ENCODE results near the gene ZBTB7A.
"Not testable (repeated sequence)": the region's sequence is repeated elsewhere in the genome, so short reads cannot be mapped to it uniquely, and the experiment has no call there.

The ZBTB7A gene

GRCh38 chr19:4015705-4016402 lies 50.8 kb downstream of the ZBTB7A start:
- Histone ChIP-seq H3K36me3 (ENCODE audit: control insufficient read depth, insufficient read depth, low read length) (peaks cover 20% of the 10 kb centered on the region), H3K27me3 (ENCODE audit: control insufficient read depth, insufficient read depth, low read length, poor library complexity, severe bottlenecking) (no peaks in the 10 kb centered on the region), H3K9me3 (ENCODE audit: control insufficient read depth, low read length) (no peaks in the 10 kb centered on the region), H3K4me1 (ENCODE audit: control insufficient read depth, insufficient read depth, low read length) (peaks cover 3% of the 10 kb centered on the region), H3K4me3 (ENCODE audit: insufficient read depth, low read depth, low read length) (no peak overlapping the region), H3K27ac (ENCODE audit: insufficient read depth, low read depth, low read length, poor library complexity, severe bottlenecking) (no peak overlapping the region)
- 95% methylated on average over 37 of the region's 37 CpGs for WGBS, 2 experiments

GRCh38 chr19:4014541-4015491 lies 51.9 kb downstream of the ZBTB7A start:
- no peaks in the 10 kb centered on the region for H3K9me3 ChIP-seq (ENCODE audit: control insufficient read depth, low read length)
- no peak overlapping the region for H3K27ac ChIP-seq (ENCODE audit: insufficient read depth, low read depth, low read length, poor library complexity, severe bottlenecking)
- whole genome bisulfite sequencing, 2 experiments = 90 to 92% methylated on average over 25 of the region's 25 CpGs
- no peaks in the 10 kb centered on the region for H3K27me3 ChIP-seq (ENCODE audit: control insufficient read depth, insufficient read depth, low read length, poor library complexity, severe bottlenecking)
- no peak overlapping the region for H3K4me3 ChIP-seq (ENCODE audit: insufficient read depth, low read depth, low read length)
- H3K4me1 ChIP-seq (ENCODE audit: control insufficient read depth, insufficient read depth, low read length) = peaks cover 3% of the 10 kb centered on the region
- peaks cover 26% of the 10 kb centered on the region for H3K36me3 ChIP-seq (ENCODE audit: control insufficient read depth, insufficient read depth, low read length)

- Histone ChIP-seq H3K27ac (ENCODE audit: insufficient read depth, low read depth, low read length, poor library complexity, severe bottlenecking) (no peak overlapping the region), H3K9me3 (ENCODE audit: control insufficient read depth, low read length) (no peaks in the 10 kb centered on the region), H3K27me3 (ENCODE audit: control insufficient read depth, insufficient read depth, low read length, poor library complexity, severe bottlenecking) (no peaks in the 10 kb centered on the region), H3K4me1 (ENCODE audit: control insufficient read depth, insufficient read depth, low read length) (peaks cover 11% of the 10 kb centered on the region), H3K4me3 (ENCODE audit: insufficient read depth, low read depth, low read length) (no peak overlapping the region), H3K36me3 (ENCODE audit: control insufficient read depth, insufficient read depth, low read length) (peaks cover 26% of the 10 kb centered on the region)
- 96% methylated on average over 20 of the region's 20 CpGs for WGBS, 2 experiments
Measured at GRCh38 chr19:4013886-4014540, 52.7 kb downstream of the ZBTB7A start.

GRCh38 chr19:4012975-4013634 lies 53.6 kb downstream of the ZBTB7A start:
- no peaks in the 10 kb centered on the region for H3K27me3 ChIP-seq (ENCODE audit: control insufficient read depth, insufficient read depth, low read length, poor library complexity, severe bottlenecking)
- no peak overlapping the region for H3K27ac ChIP-seq (ENCODE audit: insufficient read depth, low read depth, low read length, poor library complexity, severe bottlenecking)
- no peak overlapping the region for H3K4me3 ChIP-seq (ENCODE audit: insufficient read depth, low read depth, low read length)
- H3K9me3 ChIP-seq (ENCODE audit: control insufficient read depth, low read length) = no peaks in the 10 kb centered on the region
- peaks cover 26% of the 10 kb centered on the region for H3K36me3 ChIP-seq (ENCODE audit: control insufficient read depth, insufficient read depth, low read length)
- WGBS, 2 experiments = 96% methylated on average over 33 of the region's 33 CpGs
- peaks cover 18% of the 10 kb centered on the region for H3K4me1 ChIP-seq (ENCODE audit: control insufficient read depth, insufficient read depth, low read length)

- H3K36me3 ChIP-seq (ENCODE audit: control insufficient read depth, insufficient read depth, low read length) = peaks cover 23% of the 10 kb centered on the region
- H3K4me3 ChIP-seq (ENCODE audit: insufficient read depth, low read depth, low read length) = no peak overlapping the region
- no peaks in the 10 kb centered on the region for H3K27me3 ChIP-seq (ENCODE audit: control insufficient read depth, insufficient read depth, low read length, poor library complexity, severe bottlenecking)
- no peaks in the 10 kb centered on the region for H3K9me3 ChIP-seq (ENCODE audit: control insufficient read depth, low read length)
- 96% methylated on average over 27 of the region's 27 CpGs for WGBS, 2 experiments
- peaks cover 18% of the 10 kb centered on the region for H3K4me1 ChIP-seq (ENCODE audit: control insufficient read depth, insufficient read depth, low read length)
- H3K27ac ChIP-seq (ENCODE audit: insufficient read depth, low read depth, low read length, poor library complexity, severe bottlenecking) = no peak overlapping the region
Measured at GRCh38 chr19:4012092-4012974, 54.4 kb downstream of the ZBTB7A start.

GRCh38 chr19:4011430-4011829 lies 55.3 kb downstream of the ZBTB7A start:
- WGBS, 2 experiments = 93 to 98% methylated on average over 6 of the region's 6 CpGs
- H3K27me3 ChIP-seq (ENCODE audit: control insufficient read depth, insufficient read depth, low read length, poor library complexity, severe bottlenecking); H3K4me3 ChIP-seq (ENCODE audit: insufficient read depth, low read depth, low read length); H3K27ac ChIP-seq (ENCODE audit: insufficient read depth, low read depth, low read length, poor library complexity, severe bottlenecking); H3K9me3 ChIP-seq (ENCODE audit: control insufficient read depth, low read length): not testable (repeated sequence)
- Histone ChIP-seq H3K4me1 (ENCODE audit: control insufficient read depth, insufficient read depth, low read length) (peaks cover 18% of the 10 kb centered on the region), H3K36me3 (ENCODE audit: control insufficient read depth, insufficient read depth, low read length) (peaks cover 19% of the 10 kb centered on the region)

GRCh38 chr19:4010808-4011110 lies 55.9 kb downstream of the ZBTB7A start:
- H3K36me3 ChIP-seq (ENCODE audit: control insufficient read depth, insufficient read depth, low read length) = peaks cover 19% of the 10 kb centered on the region
- no peaks in the 10 kb centered on the region for H3K9me3 ChIP-seq (ENCODE audit: control insufficient read depth, low read length)
- peaks cover 18% of the 10 kb centered on the region for H3K4me1 ChIP-seq (ENCODE audit: control insufficient read depth, insufficient read depth, low read length)
- H3K27me3 ChIP-seq (ENCODE audit: control insufficient read depth, insufficient read depth, low read length, poor library complexity, severe bottlenecking) = no peaks in the 10 kb centered on the region
- 93 to 94% methylated on average over 14 of the region's 14 CpGs for WGBS, 2 experiments
- no peak overlapping the region for H3K27ac ChIP-seq (ENCODE audit: insufficient read depth, low read depth, low read length, poor library complexity, severe bottlenecking)
- H3K4me3 ChIP-seq (ENCODE audit: insufficient read depth, low read depth, low read length) = no peak overlapping the region

GRCh38 chr19:4009990-4010807 lies 56.5 kb downstream of the ZBTB7A start:
- Histone ChIP-seq H3K4me1 (ENCODE audit: control insufficient read depth, insufficient read depth, low read length) (peaks cover 18% of the 10 kb centered on the region), H3K27ac (ENCODE audit: insufficient read depth, low read depth, low read length, poor library complexity, severe bottlenecking) (no peak overlapping the region), H3K9me3 (ENCODE audit: control insufficient read depth, low read length) (no peaks in the 10 kb centered on the region), H3K27me3 (ENCODE audit: control insufficient read depth, insufficient read depth, low read length, poor library complexity, severe bottlenecking) (no peaks in the 10 kb centered on the region), H3K36me3 (ENCODE audit: control insufficient read depth, insufficient read depth, low read length) (peaks cover 19% of the 10 kb centered on the region), H3K4me3 (ENCODE audit: insufficient read depth, low read depth, low read length) (no peak overlapping the region)
- 92 to 94% methylated on average over 24 of the region's 24 CpGs for WGBS, 2 experiments

Measured in ectodermal cell (in vitro differentiated cells).